ENCODE measurements around the gene RARB.

RARB gene

DNA sequence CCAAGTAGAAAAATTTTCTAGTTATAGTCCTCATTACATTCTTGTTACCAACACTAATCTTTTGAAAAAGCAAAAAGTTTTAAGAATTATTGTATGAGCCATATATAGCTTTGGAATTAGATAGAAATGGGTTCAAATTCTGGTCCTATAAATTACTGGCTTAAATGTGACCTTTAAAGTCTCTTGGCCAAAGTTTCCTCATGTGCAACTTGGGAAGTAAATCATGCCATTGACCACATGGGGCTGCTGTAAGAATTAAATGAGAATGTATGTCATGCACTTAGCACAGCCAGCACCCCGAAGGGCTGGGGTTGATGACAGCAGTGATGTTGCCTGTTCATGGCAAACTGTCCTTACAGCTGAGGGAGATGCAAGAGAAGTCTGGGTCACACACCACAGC, 128.4 kb downstream of the RARB start:
- DNase-seq = no peak

- no peak for DNase-seq
These were observed 129.6 kb downstream of the RARB start for GRCh38 chr3:25557694-25558093.

- no peak for DNase-seq
These were observed 130.1 kb downstream of the RARB start for GRCh38 chr3:25558121-25558520.

- no peak for DNase-seq
These were observed 130.7 kb downstream of the RARB start for GRCh38 chr3:25558796-25559195.

DNA sequence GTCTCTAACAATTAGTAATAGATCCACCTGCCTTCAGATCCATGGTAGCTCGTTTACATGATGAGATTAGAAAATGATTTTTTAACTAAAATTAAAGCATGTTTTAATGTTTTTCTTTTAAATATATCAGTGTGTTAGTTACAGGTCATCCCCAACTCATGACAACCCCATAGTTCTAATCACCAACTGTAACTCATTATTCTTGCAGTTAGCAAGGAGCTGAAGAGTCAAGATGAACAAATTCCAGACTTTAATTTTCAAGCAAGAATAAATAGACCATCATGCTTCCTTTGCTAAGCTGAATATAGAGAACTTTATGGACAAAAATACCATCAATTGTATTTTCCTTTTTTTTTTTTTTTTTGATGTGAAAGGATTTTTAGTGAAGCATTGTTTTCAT, 135.5 kb downstream of the RARB start:
- DNase-seq = no peak

- no peak for DNase-seq
These were observed 136.0 kb downstream of the RARB start for GRCh38 chr3:25564075-25564474.

- no peak for DNase-seq
These were observed 137.7 kb downstream of the RARB start for GRCh38 chr3:25565807-25566206.

GRCh38 chr3:25566358-25566920, 138.4 kb downstream of the RARB start:
- DNase-seq = no peak

- no peak for DNase-seq
These were observed 139.3 kb downstream of the RARB start for GRCh38 chr3:25567388-25567787.

DNA sequence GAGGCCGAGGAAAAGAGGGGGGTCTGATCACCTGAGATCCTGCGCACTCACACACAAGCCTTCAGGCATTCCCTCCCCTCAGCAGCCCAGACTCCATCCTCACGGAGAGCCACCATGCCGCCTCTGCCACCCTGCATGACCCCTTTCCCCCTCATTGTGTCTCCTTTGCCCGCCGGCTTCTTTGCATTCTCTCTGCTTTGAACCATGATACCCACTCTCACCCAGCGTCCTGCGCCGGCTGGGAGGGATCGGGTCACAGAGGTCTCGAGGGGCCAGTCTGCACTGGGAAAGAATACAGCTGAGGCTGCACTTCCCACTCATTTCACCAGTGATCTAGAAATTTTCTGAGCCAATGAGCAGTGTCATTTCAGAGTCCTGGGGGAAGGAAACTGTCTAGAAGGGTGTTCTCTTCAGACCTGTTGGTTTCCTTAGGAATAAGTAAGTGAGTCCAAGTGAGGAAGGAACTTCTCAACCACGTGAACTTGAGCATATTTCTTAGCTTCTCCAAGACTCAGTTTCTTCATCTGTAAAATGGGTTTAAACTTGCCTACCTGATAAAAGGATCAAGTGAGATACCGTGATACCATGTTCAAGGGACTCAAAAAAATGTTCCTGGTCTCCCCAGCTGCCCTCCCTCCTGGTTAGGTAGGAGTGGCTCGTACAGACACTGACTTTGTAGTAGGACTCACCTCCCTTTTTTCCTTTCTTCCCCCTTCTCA, 139.9 kb downstream of the RARB start:
- no peak for DNase-seq

DNA sequence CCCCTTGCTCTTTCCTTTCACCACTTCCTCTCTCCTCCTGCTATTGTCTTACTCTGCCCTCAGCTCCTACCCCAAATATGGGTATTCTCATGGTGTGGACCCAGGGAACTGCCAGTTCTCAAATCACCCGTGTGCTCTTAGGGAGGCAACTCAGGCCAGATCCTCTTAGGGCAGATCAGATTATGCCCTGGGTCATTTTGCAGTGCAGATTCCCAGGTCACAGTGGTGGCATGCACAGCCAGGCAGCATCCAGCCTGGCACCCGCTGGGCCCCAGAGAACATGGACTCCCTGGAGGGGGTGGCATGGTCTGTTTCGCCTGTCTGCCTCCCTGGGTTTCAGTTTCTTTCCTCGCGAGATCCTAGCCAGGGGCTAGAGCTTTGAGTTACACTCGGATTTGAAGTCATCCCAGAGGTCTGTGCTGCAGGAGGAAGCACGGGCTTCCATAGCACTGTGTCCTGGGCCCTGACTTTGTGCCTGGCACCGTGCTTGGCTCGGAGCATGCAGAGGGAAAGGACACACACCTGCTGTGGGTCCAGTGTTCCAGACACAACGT, 140.5 kb downstream of the RARB start:
- DNase-seq = no peak

DNA sequence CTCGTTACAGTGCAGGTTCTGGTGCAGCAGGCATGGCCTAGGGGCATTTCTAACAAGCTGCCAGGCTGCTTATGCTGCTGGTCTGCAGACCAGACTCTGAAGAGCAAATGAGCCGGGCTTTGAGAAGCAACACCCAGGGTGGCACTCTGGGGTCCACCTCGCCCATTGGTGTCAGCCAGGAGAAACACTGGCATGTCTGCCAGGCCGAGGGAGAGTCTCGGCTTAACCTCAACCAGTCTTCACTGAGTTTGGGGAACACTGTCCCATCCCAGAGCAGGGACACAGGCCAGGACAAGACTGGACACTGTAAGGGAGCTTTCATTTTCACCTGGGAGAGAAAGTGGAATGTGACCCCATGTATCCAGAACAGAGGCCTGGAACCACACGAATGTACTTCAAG, 143.2 kb downstream of the RARB start:
- DNase-seq = no peak

DNA sequence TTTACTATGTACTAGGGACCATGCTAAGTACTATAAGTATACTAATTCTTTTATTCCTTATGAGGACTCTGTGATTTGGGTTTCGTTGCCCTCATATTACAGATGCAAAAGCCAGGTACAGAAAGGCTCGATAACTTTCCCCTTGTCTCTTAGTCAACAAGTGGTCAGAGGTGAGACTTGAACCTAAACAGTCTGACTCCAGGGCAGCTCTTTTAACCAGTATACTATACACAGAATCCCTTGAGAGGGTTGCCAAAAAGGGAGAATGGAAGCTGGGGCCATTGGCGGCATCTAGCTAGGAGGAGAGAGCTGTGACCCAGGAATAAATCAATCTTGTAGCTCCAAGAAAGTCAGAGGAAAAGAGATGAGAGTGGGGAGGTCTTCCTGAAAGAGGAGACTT, 144.3 kb downstream of the RARB start:
- no peak for DNase-seq

DNA sequence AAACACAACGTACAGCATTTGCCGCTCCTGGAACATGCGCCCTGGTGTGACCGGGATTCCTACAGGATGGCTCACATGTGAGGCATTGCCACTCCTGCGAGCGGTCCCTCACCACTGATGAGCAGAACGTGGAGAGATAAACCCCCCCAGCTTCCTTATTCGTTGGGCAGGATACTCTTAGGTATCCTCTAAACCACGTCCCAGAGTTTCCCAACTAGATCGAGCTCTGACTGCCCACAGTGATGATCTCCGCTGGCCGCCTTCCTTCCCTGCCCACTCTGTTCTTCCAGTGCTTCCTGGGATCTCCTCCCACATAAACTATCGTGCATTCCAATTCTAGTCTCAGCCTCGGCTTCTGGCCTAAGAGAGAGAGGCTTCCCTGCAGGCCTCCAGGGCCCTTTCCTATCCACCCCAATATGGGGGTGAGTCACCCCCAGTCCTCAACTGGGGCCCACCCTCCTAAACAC, 144.9 kb downstream of the RARB start:
- no peak for DNase-seq

DNA sequence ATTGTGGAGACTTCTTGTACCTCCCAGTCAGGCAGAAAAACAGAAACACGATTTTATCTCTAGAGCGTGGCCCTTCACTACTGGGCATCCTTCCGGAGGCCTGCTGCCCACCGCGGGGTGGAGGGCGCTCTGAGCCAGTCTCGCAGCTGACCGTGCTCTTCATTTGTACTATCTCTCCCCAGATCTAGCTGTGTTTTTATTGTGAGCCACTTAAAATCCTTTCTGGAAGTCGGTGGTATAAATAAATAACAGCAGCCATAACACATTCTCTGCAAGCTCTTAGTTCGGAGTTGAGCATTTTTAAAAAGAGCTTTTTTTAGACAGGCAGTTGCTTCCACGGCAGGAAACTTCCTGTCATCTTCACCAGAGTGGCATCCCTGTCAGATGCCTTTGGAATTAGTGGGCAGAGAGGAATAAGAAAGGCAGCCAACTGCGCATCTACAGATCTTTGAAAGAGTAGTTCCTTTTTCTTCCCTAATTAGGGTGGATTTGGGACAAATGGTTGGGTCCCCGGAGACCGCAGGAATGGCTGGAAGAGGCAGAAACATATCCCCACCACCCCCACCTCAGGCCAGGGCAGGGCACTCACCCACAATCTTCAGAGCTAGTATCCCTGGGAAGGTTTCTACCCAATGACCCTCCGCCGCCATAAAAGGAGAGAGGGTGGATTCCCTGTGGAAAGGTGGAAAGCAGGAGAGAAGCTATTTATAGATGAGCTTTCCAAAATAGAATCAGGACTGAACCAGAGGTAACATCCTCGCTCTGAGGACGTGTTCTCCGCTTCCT, 145.5 kb downstream of the RARB start:
- no peak for DNase-seq

DNA sequence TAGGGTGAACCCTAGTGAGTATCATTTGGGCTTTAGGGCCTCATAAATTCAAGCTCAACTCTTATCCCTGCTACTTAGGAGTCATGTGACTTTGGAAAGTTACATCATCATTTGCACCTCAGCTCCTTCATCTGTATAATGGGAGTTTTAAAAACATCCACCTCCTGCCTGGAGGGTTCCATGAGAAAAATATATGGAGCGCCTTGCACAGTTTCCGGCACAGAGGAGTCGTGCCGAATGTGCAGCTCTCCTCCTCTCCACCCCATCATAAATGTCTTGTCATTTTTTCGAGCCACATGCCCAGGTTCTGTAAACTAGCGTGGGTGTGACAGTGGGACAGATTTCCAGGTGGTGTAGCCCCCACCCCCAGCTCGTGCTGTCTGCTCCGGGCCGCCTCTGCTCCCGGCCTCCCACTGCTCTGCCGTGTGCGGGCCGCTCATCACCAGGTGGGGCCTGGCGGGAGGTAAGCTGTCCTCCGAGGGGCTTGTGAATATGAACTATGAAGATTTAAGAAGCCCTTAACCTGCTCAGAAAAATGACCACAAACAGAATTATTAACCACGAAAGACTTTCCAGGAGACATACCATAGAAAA, 146.2 kb downstream of the RARB start:
- DNase-seq = no peak

GRCh38 chr3:25575001-25575400, 146.9 kb downstream of the RARB start:
- no peak for DNase-seq

DNA sequence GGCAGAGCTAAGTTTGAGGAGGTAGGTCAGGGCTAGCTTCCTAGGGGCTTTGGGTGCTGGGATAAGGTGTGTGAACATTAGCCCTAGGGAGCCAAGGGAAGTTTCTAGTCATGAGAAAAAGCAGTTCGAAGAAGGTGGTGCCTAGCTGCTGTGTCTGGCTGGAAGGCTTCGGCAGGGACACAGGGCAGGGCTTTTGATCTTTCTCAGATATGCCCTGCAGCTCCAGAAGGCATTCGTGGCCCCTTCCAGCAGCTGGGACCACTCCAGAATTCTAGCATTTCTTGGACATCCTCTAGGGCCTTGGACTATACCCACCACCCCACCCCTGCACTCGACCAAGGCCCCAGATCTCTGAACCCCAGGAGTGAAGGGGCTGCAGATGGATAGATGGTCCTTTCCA, 148.1 kb downstream of the RARB start:
- DNase-seq = no peak

DNA sequence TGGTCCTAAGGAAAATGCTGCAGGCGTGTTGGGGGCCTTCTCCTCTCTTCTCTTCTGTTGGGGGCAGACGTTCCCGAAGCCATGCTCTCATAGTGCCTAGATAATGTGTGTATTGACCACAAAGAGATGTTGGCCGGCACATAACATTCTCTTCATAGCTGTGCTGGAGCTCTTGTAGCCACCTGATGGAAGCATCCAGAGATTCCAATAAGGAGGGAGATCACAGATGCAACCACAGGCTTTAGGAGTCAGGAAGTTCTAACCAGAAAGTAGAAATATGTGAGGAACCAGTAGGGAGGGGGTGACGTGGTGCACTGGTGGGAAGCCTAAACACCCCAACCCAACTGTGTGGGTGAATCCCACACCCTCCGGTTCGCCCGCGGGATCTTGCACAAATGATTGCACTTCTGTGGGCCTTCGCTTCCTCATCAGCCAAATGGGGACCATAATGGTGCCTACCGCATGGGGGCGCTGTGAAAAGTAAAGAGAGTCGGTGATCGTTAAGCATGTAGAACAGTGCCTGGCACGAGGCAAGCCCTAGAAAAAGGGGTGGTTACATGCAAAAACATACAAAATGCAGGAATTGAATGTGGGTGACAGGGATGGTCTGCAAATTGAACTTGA, 148.9 kb downstream of the RARB start:
- DNase-seq = no peak

GRCh38 chr3:25578059-25578458, 150.0 kb downstream of the RARB start:
- DNase-seq = no peak

GRCh38 chr3:25580534-25580933, 152.5 kb downstream of the RARB start:
- no peak for DNase-seq

DNA sequence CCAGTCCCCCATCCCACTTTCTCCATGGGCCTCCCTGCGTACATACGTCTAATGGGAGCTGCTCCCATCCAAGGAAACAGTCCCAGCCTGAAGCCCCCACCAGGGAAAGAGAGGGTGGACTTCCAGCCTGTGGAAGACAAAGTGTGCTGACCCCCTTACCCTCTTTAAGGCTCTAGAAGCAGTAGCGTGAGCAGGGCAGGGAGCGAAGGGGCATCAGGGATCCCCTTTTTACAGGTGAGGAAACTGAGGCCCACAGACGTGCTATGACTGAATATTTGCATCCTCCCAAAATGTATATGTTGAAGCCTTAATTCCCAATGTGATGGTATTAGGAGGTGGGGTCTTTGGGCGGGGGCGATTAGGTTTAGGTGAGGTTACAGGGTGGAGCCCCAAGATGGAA, 153.3 kb downstream of the RARB start:
- no peak for DNase-seq

DNA sequence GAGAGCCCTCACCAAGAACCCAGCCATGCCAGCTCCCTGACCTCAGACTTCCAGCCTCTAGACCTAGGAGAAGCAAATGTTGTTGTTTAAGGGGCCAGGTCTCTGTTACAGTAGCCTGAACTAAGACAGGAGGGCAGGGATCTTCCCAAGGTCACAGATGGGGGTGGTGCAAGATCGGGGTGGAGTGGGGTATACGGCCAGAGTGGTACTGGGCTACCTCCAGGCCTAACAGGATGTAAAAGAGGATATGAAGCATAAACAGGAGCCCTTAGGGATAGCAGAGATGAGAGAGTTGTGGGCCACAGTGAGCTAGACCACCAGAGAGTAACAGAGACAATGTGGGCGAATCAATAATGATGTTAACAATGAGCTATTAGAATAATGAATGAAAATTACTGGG, 153.8 kb downstream of the RARB start:
- DNase-seq = no peak

Measured in NCI-H187 treated with DMSO at 0.1 percent for 48 hours (cell line).